HCT116 (cell line): ENCODE data around the gene FOXP1.

ENCODE experiments used
- CTCF ChIP-seq, 3 experiments: fragments of 200-600 bp in 1 of 3; sonication (generic) in 1 of 3; IDR thresholded peaks in 2 of 3; conservative IDR thresholded peaks in 1 of 3; 2 replicates each; pipeline ENCODE4 v1.5.1; 2012 to 2017; ENCODE audit warnings: low read depth in 2 of 3, low read length in 2 of 3, antibody characterized with exemption in 1 of 3, borderline replicate concordance in 1 of 3, control low read depth in 1 of 3, mild to moderate bottlenecking in 1 of 3, mixed read lengths in 1 of 3, mixed run types in 1 of 3, moderate library complexity in 1 of 3; ENCODE audit not compliant: insufficient read depth in 1 of 3
- EGR1 ChIP-seq: IDR thresholded peaks from 2 replicates; pipeline ENCODE4 v1.6.1; 2012; ENCODE audit warnings: low read depth
- EZH2 ChIP-seq: fragments of 200-600 bp; sonication (generic); IDR thresholded peaks from 2 replicates; pipeline ENCODE4 v1.6.1; 2017; ENCODE audit warnings: antibody characterized with exemption, mixed run types
- POLR2A ChIP-seq: IDR thresholded peaks from 2 replicates; pipeline ENCODE4 v1.7.0; 2011; ENCODE audit warnings: borderline replicate concordance; ENCODE audit not compliant: insufficient read depth, insufficient read length; ENCODE audit errors: extremely low read depth
- POLR2AphosphoS5 ChIP-seq: IDR thresholded peaks from 2 replicates; pipeline ENCODE4 v1.6.1; 2011; ENCODE audit warnings: mild to moderate bottlenecking, low read depth, low read length, moderate library complexity
- SIN3A ChIP-seq: IDR thresholded peaks from 2 replicates; pipeline ENCODE4 v1.6.1; 2012; ENCODE audit warnings: low read depth
- SRF ChIP-seq: IDR thresholded peaks from 2 replicates; pipeline ENCODE4 v1.6.1; 2012; ENCODE audit warnings: low read depth
- TCF7L2 ChIP-seq: IDR thresholded peaks from 2 replicates; pipeline ENCODE4 v1.7.0; 2011; ENCODE audit warnings: borderline replicate concordance, inconsistent platforms; ENCODE audit not compliant: insufficient read depth, insufficient read length; ENCODE audit errors: extremely low read depth
- YY1 ChIP-seq: IDR thresholded peaks from 2 replicates; pipeline ENCODE4 v1.6.1; 2011; ENCODE audit warnings: low read length, low read depth, moderate library complexity, mild to moderate bottlenecking; ENCODE audit not compliant: insufficient replicate concordance; ENCODE audit errors: extremely low read depth
- ZBTB33 ChIP-seq: IDR thresholded peaks from 2 replicates; pipeline ENCODE4 v1.6.1; 2011; ENCODE audit warnings: mild to moderate bottlenecking, low read length, moderate library complexity; ENCODE audit not compliant: insufficient replicate concordance; ENCODE audit errors: extremely low read depth
- ZFX ChIP-seq: fragments of 450-650 bp; IDR thresholded peaks from 2 replicates; pipeline ENCODE4 v1.6.1; 2017
- ZNF274 ChIP-seq: fragments of 200-500 bp; sonication (Bioruptor generic); IDR thresholded peaks from 2 replicates; pipeline ENCODE4 v1.6.1; 2014; ENCODE audit warnings: mild to moderate bottlenecking, low read depth, low read length, inconsistent platforms

GRCh38 chr3:71398157-71398836 is 185.2 kb downstream of the FOXP1 start:
- TF ChIP-seq CTCF (IDR thresholded peaks at IDR 0.05 in 2 of 3, conservative IDR thresholded peaks at IDR 0.05 in 1 of 3; ENCODE audit: borderline replicate concordance in 1 of 3, insufficient read depth in 1 of 3, low read depth in 2 of 3, low read length in 2 of 3): no peak
- no peak for TF ChIP-seq POLR2A
- no peak for TF ChIP-seq TCF7L2
- no peak for TF ChIP-seq ZNF274
- no peak for TF ChIP-seq EZH2
- no peak for TF ChIP-seq YY1
- no peak for TF ChIP-seq POLR2AphosphoS5
- TF ChIP-seq EGR1: no peak
- no peak for TF ChIP-seq SIN3A
- no peak for TF ChIP-seq ZBTB33
- TF ChIP-seq SRF: no peak
- TF ChIP-seq ZFX: no peak
